ENCODE measurements around the gene EP400. TPM values are rescaled to one million over a fixed set of nuclear protein-coding genes. Genes with fewer than 3 reads are reported as not detected.

The EP400 gene
- total and polyA plus RNA-seq, 12 donors, result 11.5 to 43.2 (median 28.8) TPM

DNA sequence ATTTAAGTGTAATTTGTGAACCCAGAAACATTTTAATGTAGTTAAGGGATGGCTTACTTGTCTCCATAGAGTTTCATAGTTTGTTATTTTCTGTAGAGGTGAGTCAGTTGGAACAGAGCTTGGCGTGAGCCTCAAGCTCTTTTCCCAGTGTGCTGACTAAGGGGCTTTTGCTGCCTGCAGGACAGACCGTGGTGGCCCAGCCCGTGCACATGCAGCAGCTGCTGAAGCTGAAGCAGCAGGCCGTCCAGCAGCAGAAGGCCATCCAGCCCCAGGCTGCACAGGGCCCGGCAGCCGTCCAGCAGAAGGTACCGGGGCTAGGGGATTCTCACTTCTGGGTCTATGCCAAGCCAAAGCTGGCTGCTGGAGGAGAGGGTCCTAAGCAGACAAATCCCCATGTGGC lies 117.4 kb downstream of the EP400 start:
- Histone ChIP-seq H3K27ac (no peak overlapping the region), H3K36me3 (replicated peaks in 1 of 2) (peaks cover 0 to 80% of the 10 kb centered on the region in 2 donors), H3K4me1 (replicated peaks in 1 of 2) (peaks cover 0 to 6% of the 10 kb centered on the region in 2 donors), H3K27me3 (no peaks in the 10 kb centered on the region), H3K9me3 (replicated peaks in 1 of 3) (no peaks in the 10 kb centered on the region), H3K4me3 (no peak overlapping the region)
- no peak for DNase-seq
- intact Hi-C loops (cut with DNase I), result no loop called here
- 80 to 100% (median 93%) methylated on average over 2 to 7 of the region's 7 CpGs for WGBS, 4 donors
- TF ChIP-seq CTCF (IDR thresholded peaks at IDR 0.05) (no peak), POLR2A (IDR thresholded peaks at IDR 0.05) (no peak)

- Histone ChIP-seq H3K27ac (no peak overlapping the region), H3K9me3 (replicated peaks in 1 of 3) (no peaks in the 10 kb centered on the region), H3K36me3 (replicated peaks in 1 of 2) (peaks cover 0 to 69% of the 10 kb centered on the region in 2 donors), H3K27me3 (no peaks in the 10 kb centered on the region), H3K4me3 (no peak overlapping the region), H3K4me1 (replicated peaks in 1 of 2) (peaks cover 0 to 8% of the 10 kb centered on the region in 2 donors)
- DNase-seq, result peak in 1 of 7 donors; percentile 31
- intact Hi-C loops (cut with DNase I), result no loop called here
- 90 to 98% (median 94%) methylated on average over 3 to 5 of the region's 5 CpGs for WGBS, 4 donors
- TF ChIP-seq CTCF (IDR thresholded peaks at IDR 0.05), result no peak
- TF ChIP-seq POLR2A (IDR thresholded peaks at IDR 0.05), result no peak
Observed at GRCh38 chr12:132068250-132068649, 118.5 kb downstream of the EP400 start.

DNA sequence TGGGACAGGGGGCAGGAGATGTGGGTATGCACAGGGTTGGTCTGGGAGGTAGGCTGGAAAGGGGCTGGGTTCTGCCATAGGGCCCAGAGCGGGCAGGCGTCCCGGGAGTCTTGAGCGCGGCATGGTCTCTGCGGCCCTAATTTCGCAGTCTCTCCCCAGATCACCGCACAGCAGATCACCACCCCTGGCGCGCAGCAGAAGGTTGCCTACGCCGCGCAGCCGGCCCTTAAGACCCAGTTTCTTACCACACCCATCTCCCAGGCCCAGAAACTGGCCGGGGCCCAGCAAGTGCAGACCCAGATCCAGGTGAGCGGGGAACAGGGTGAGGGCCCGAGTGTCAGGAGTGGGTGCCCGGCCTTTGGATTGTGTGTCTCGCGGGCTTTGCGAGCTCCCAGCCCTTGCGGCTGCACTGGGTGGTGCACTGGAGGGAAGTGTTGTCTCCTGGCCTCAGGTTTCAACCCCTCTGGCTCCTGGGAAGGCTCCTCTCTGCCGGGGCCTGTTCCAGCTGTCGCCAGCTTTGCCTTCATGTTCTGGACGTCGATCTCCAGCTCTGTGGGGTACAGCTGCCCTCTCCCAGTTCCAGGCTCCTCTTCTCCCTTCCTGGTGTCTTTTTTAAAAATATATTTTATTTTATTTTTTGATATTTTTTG lies 119.7 kb downstream of the EP400 start:
- intact Hi-C loops (cut with DNase I), result no loop called here
- no peak overlapping the region for H3K4me3 ChIP-seq
- peak in 1 of 7 donors; percentile 40 for DNase-seq
- no peaks in the 10 kb centered on the region for H3K9me3 ChIP-seq (replicated peaks in 1 of 3)
- 96 to 98% (median 97%) methylated on average over 20 to 26 of the region's 26 CpGs for WGBS, 4 donors
- H3K4me1 ChIP-seq (replicated peaks in 1 of 2), result peaks cover 0 to 8% of the 10 kb centered on the region in 2 donors
- no peaks in the 10 kb centered on the region for H3K27me3 ChIP-seq
- TF ChIP-seq CTCF (IDR thresholded peaks at IDR 0.05), result no peak
- no peak overlapping the region for H3K27ac ChIP-seq
- H3K36me3 ChIP-seq (replicated peaks in 1 of 2), result peaks cover 0 to 64% of the 10 kb centered on the region in 2 donors

DNA sequence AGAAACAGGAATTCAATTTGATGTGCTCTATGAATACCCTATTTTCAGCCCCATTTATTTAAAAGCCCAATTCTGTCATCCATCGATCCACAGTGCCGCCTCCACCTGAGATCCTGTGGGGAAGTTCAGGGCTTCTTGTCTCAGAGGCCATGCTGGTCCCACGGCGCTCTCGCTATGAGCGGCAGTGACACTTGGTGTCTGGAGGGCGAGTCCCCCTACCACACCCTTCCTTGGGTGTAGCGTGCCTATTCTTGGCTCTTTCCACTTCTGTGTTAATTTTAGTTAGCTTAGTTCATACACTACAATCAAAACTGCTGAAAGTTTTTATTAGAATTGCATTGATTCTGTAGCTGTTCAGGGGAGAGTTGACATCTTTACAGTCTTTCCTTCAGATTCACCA lies 120.6 kb downstream of the EP400 start:
- peaks cover 0 to 64% of the 10 kb centered on the region in 2 donors for H3K36me3 ChIP-seq (replicated peaks in 1 of 2)

More for the DNA sequence above, 120.6 kb downstream of the EP400 start:
- 93 to 100% (median 97%) methylated on average over 8 of the region's 8 CpGs for WGBS, 4 donors
- Histone ChIP-seq H3K4me1 (replicated peaks in 1 of 2) (peaks cover 0 to 8% of the 10 kb centered on the region in 2 donors), H3K27me3 (no peaks in the 10 kb centered on the region), H3K4me3 (no peak overlapping the region), H3K27ac (no peak overlapping the region), H3K9me3 (replicated peaks in 1 of 3) (no peaks in the 10 kb centered on the region)
- intact Hi-C loops (cut with DNase I), result no loop called here
- peak in 1 of 7 donors; percentile 39 for DNase-seq
- TF ChIP-seq CTCF (IDR thresholded peaks at IDR 0.05), result no peak
- TF ChIP-seq POLR2A (IDR thresholded peaks at IDR 0.05), result no peak

All from adrenal gland (tissue), 12 donors.